ENCODE data around the gene HNMT. TPM values are rescaled to one million over a fixed set of nuclear protein-coding genes. Genes with fewer than 3 reads are reported as not detected.

HNMT gene
- total and polyA plus RNA-seq, 2 of the 8 experiments (the other 6 are each of a cell fraction or from before 2014, with no cell fraction given): 1.6 to 3.6 TPM

GRCh38 chr2:137999273-137999672, 35.0 kb downstream of the HNMT start (continued):
- TF ChIP-seq, protein P1, sequence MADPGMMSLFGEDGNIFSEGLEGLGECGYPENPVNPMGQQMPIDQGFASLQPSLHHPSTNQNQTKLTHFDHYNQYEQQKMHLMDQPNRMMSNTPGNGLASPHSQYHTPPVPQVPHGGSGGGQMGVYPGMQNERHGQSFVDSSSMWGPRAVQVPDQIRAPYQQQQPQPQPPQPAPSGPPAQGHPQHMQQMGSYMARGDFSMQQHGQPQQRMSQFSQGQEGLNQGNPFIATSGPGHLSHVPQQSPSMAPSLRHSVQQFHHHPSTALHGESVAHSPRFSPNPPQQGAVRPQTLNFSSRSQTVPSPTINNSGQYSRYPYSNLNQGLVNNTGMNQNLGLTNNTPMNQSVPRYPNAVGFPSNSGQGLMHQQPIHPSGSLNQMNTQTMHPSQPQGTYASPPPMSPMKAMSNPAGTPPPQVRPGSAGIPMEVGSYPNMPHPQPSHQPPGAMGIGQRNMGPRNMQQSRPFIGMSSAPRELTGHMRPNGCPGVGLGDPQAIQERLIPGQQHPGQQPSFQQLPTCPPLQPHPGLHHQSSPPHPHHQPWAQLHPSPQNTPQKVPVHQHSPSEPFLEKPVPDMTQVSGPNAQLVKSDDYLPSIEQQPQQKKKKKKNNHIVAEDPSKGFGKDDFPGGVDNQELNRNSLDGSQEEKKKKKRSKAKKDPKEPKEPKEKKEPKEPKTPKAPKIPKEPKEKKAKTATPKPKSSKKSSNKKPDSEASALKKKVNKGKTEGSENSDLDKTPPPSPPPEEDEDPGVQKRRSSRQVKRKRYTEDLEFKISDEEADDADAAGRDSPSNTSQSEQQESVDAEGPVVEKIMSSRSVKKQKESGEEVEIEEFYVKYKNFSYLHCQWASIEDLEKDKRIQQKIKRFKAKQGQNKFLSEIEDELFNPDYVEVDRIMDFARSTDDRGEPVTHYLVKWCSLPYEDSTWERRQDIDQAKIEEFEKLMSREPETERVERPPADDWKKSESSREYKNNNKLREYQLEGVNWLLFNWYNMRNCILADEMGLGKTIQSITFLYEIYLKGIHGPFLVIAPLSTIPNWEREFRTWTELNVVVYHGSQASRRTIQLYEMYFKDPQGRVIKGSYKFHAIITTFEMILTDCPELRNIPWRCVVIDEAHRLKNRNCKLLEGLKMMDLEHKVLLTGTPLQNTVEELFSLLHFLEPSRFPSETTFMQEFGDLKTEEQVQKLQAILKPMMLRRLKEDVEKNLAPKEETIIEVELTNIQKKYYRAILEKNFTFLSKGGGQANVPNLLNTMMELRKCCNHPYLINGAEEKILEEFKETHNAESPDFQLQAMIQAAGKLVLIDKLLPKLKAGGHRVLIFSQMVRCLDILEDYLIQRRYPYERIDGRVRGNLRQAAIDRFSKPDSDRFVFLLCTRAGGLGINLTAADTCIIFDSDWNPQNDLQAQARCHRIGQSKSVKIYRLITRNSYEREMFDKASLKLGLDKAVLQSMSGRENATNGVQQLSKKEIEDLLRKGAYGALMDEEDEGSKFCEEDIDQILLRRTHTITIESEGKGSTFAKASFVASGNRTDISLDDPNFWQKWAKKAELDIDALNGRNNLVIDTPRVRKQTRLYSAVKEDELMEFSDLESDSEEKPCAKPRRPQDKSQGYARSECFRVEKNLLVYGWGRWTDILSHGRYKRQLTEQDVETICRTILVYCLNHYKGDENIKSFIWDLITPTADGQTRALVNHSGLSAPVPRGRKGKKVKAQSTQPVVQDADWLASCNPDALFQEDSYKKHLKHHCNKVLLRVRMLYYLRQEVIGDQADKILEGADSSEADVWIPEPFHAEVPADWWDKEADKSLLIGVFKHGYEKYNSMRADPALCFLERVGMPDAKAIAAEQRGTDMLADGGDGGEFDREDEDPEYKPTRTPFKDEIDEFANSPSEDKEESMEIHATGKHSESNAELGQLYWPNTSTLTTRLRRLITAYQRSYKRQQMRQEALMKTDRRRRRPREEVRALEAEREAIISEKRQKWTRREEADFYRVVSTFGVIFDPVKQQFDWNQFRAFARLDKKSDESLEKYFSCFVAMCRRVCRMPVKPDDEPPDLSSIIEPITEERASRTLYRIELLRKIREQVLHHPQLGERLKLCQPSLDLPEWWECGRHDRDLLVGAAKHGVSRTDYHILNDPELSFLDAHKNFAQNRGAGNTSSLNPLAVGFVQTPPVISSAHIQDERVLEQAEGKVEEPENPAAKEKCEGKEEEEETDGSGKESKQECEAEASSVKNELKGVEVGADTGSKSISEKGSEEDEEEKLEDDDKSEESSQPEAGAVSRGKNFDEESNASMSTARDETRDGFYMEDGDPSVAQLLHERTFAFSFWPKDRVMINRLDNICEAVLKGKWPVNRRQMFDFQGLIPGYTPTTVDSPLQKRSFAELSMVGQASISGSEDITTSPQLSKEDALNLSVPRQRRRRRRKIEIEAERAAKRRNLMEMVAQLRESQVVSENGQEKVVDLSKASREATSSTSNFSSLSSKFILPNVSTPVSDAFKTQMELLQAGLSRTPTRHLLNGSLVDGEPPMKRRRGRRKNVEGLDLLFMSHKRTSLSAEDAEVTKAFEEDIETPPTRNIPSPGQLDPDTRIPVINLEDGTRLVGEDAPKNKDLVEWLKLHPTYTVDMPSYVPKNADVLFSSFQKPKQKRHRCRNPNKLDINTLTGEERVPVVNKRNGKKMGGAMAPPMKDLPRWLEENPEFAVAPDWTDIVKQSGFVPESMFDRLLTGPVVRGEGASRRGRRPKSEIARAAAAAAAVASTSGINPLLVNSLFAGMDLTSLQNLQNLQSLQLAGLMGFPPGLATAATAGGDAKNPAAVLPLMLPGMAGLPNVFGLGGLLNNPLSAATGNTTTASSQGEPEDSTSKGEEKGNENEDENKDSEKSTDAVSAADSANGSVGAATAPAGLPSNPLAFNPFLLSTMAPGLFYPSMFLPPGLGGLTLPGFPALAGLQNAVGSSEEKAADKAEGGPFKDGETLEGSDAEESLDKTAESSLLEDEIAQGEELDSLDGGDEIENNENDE (IDR thresholded peaks at IDR 0.05; ENCODE audit: insufficient replicate concordance, low read length): no peak
- TF ChIP-seq FOSL1 (IDR thresholded peaks at IDR 0.05; ENCODE audit: insufficient read depth, low read depth, low read length) (no peak), BRCA1 (IDR thresholded peaks at IDR 0.05; ENCODE audit: low read depth, low read length) (no peak), RXRA (IDR thresholded peaks at IDR 0.05; ENCODE audit: insufficient read depth, low read depth, low read length) (no peak), RAD21 (IDR thresholded peaks at IDR 0.05 in 1 of 2, conservative IDR thresholded peaks at IDR 0.05 in 1 of 2; ENCODE audit: low read depth in 2 of 2, low read length in 2 of 2) (no peak), SIX5 (IDR thresholded peaks at IDR 0.05; ENCODE audit: low read depth, low read length) (no peak), CHD1 (IDR thresholded peaks at IDR 0.05; ENCODE audit: low read depth, low read length) (no peak), EGR1 (IDR thresholded peaks at IDR 0.05; ENCODE audit: borderline replicate concordance, low read depth, low read length) (no peak), SAP30 (IDR thresholded peaks at IDR 0.05; ENCODE audit: insufficient read depth, insufficient replicate concordance, low read length) (no peak)
- TF ChIP-seq, protein P2, sequence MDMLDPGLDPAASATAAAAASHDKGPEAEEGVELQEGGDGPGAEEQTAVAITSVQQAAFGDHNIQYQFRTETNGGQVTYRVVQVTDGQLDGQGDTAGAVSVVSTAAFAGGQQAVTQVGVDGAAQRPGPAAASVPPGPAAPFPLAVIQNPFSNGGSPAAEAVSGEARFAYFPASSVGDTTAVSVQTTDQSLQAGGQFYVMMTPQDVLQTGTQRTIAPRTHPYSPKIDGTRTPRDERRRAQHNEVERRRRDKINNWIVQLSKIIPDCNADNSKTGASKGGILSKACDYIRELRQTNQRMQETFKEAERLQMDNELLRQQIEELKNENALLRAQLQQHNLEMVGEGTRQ (IDR thresholded peaks at IDR 0.05; ENCODE audit: low read length): no peak
